Measurements from ENCODE around the gene LSR. TPM values are rescaled to one million over a fixed set of nuclear protein-coding genes. Genes with fewer than 3 reads are reported as not detected.

Gene LSR
- total and polyA plus RNA-seq, 2 experiments from 2014 or later, result 116 to 212 TPM

DNA sequence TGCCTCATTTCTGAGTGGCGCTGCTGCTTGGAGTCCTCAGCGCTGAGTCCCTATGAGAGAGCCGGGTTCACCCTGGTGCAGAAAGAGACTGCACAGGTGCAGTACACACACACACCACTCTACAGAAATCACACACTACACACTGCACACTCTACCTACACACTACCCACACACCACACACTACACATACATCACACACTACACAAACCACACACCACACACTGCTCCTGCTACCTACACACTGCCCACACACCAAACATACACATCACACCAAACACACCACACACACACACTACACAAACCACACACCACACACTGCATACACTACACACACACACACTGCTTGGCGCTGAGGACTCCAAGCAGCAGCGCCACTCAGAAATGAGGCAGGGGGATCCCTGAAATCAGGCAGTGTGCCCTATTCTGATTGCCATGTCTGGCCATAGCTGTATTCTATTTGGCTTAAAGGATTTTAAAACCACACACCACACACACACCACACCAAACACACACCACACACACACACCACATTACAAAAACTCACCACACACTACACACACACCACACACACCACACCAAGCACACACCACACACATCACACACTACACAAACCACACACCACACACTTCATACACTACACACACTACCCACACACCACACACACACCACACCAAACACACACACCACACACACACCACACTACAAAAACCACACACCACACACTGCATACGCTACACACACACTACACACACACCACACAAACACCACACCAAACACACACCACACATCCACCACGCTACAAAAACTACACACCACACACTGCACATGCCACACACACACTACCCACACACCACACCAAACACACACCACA lies 48.1 kb downstream of the LSR start (continued):
- TF ChIP-seq ETS1 (IDR thresholded peaks at IDR 0.05) (no peak), CREB1 (CRISPR knock-in tag; IDR thresholded peaks at IDR 0.05; ENCODE audit: low read depth) (no peak), POLR2AphosphoS5 (IDR thresholded peaks at IDR 0.05; ENCODE audit: low read depth) (no peak), ZNF462 (CRISPR knock-in tag; IDR thresholded peaks at IDR 0.05) (no peak)

DNA sequence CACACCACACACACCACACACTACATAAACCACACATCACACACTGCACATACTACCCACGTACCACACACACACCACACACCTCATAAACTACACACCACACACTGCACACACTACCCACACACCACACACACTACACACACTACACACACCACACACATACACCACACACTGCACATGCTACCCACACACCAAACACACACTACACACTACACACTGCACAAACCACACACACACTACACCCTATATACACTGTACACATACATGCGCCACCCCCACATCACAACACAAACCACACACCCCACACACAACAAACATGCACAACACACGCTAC lies 48.7 kb downstream of the LSR start:
- no peak overlapping the region for H2AFZ ChIP-seq
- no peaks in the 10 kb centered on the region for H3K9me3 Mint-ChIP-seq
- TF ChIP-seq STAT1 (IDR thresholded peaks at IDR 0.05; ENCODE audit: unreplicated experiment), result no peak
- TF ChIP-seq ETS1 (IDR thresholded peaks at IDR 0.05), result no peak
- no peak for TF ChIP-seq POLR2AphosphoS5 (IDR thresholded peaks at IDR 0.05; ENCODE audit: low read depth)
- no peak for TF ChIP-seq NANOG (IDR thresholded peaks at IDR 0.05; ENCODE audit: borderline replicate concordance)
- no peak for TF ChIP-seq ZNF331 (CRISPR knock-in tag; IDR thresholded peaks at IDR 0.05; ENCODE audit: low read depth)

More for the DNA sequence above, 48.7 kb downstream of the LSR start:
- DNase-seq (ENCODE audit: low spot score) (no peak), ATAC-seq (no peak)
- no peaks in the 10 kb centered on the region for H3K27me3 ChIP-seq (ENCODE audit: insufficient read depth)
- H3K36me3 ChIP-seq (ENCODE audit: insufficient read depth), result no peaks in the 10 kb centered on the region
- peaks cover 11% of the 10 kb centered on the region for H3K4me1 Mint-ChIP-seq
- peaks cover 13% of the 10 kb centered on the region for H3F3A ChIP-seq (replicated peaks; ENCODE audit: low read depth)
- no peak overlapping the region for H3K4me3 Mint-ChIP-seq
- H4K20me1 ChIP-seq (replicated peaks; ENCODE audit: insufficient read depth), result no peaks in the 10 kb centered on the region
- no peak overlapping the region for H3K4me3 ChIP-seq
- H3K27ac ChIP-seq (ENCODE audit: low read depth), result no peak overlapping the region
- H3K9me2 ChIP-seq (ENCODE audit: insufficient read depth), result no peaks in the 10 kb centered on the region
- H3K36me3 Mint-ChIP-seq (ENCODE audit: low read depth), result no peaks in the 10 kb centered on the region
- no peak overlapping the region for H3K4me2 ChIP-seq
- H3K4me1 ChIP-seq (ENCODE audit: insufficient read depth), result peaks cover 25% of the 10 kb centered on the region
- no peaks in the 10 kb centered on the region for H3K79me2 ChIP-seq (replicated peaks; ENCODE audit: insufficient read depth)
- H3K27ac Mint-ChIP-seq, result no peak overlapping the region
- H3K27me3 Mint-ChIP-seq (ENCODE audit: insufficient read depth, low read depth, poor library complexity), result peaks cover 2% of the 10 kb centered on the region
